ENCODE data around the gene PTGDR2. TPM values are rescaled to one million over a fixed set of nuclear protein-coding genes. Genes with fewer than 3 reads are reported as not detected.

Gene PTGDR2
- total and polyA plus RNA-seq, 12 donors: 0.35 to 5.7 (median 1.2) TPM

DNA sequence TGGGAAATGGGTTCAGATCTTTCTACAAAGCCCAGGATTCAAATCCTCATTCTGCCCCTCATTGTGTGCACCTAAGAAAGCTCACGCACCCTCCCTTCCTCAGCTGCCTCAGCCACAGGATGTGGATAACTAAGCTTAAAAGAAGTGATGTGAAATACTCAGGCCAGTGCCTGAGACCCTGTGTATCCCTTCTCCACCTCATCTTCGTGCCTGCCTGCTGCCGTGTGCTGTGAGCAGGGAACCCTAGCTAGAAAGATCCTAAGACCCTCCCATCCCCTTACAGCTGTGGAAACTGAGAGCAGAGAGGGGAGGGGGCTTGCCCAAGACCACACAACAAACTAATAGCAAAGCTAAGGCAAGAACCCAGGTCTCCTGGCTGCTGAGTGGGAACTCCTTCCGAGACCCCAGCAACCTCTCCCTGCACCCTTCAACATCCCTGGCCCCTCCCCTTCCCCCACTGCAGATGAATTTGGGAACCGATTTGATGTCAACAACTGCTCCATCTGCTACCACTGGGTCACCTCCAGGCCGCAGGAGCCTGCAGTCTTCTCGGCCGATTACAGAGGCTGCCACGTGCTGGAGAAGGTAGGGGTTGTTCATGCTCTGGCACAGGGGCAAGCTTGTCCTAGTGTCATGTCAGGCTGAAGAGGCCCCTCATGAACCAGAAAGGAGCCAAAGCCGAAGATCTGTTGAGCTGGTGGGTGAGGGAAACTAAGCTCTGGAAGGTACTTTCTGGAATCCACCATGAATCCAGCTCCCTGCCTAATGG is 13.1 kb upstream of the PTGDR2 start:
- Histone ChIP-seq H3K9me3 (no peaks in the 10 kb centered on the region), H3K36me3 (no peaks in the 10 kb centered on the region), H3K27me3 (no peaks in the 10 kb centered on the region), H3K4me3 (no peak overlapping the region), H3K27ac (no peak overlapping the region), H3K4me1 (peaks cover 3 to 52% (median 36%) of the 10 kb centered on the region in 9 donors)
- no peak for DNase-seq
- intact Hi-C loops (cut with DNase I): no loop called here
- 81 to 88% methylated on average over 10 of the region's 10 CpGs for WGBS, 2 donors
- TF ChIP-seq, protein P1, sequence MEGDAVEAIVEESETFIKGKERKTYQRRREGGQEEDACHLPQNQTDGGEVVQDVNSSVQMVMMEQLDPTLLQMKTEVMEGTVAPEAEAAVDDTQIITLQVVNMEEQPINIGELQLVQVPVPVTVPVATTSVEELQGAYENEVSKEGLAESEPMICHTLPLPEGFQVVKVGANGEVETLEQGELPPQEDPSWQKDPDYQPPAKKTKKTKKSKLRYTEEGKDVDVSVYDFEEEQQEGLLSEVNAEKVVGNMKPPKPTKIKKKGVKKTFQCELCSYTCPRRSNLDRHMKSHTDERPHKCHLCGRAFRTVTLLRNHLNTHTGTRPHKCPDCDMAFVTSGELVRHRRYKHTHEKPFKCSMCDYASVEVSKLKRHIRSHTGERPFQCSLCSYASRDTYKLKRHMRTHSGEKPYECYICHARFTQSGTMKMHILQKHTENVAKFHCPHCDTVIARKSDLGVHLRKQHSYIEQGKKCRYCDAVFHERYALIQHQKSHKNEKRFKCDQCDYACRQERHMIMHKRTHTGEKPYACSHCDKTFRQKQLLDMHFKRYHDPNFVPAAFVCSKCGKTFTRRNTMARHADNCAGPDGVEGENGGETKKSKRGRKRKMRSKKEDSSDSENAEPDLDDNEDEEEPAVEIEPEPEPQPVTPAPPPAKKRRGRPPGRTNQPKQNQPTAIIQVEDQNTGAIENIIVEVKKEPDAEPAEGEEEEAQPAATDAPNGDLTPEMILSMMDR (IDR thresholded peaks at IDR 0.05): no peak
- ATAC-seq: no peak

DNA sequence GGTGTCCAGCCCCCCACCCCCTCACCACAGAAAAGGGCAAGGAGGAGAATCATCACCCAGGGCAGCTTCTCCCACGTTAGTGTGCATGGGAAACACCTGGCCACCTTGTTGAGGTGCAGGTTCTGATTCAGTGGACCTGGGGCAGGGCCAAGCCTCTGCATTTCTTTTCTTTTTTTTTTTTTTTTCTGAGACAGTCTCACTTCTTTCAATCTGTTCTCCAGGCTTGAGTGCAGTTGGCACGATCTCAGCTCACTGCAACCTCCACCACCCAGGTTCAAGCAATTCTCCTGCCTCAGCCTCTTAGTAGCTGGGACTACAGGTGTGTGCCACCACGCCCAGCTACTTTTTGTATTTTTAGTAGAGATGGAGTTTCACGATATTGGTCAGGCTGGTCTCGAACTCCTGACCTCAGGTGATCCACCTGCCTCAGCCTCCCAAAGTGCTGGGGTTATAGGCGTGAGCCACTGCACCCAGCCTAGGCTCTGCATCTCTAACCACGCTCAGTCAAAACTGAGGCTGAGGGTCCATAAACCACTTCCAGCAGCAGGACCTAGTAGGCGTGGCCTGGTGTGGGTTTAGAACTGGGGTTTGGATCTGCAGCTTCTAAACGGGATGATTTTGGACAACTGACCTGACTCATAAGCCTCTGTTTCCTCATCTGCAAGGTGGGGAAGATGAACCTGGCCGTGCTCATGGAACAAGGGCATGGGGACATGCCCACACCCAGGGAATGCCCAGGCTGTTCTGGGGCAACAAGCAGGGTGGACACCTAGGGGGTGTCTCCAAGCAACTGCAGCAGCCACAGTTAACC is 12.3 kb upstream of the PTGDR2 start:
- DNase-seq (no peak), ATAC-seq (no peak)
- H3K4me1 ChIP-seq: peaks cover 3 to 44% (median 30%) of the 10 kb centered on the region in 9 donors
- no peaks in the 10 kb centered on the region for H3K9me3 ChIP-seq
- H3K36me3 ChIP-seq: no peaks in the 10 kb centered on the region
- TF ChIP-seq, protein P1 (IDR thresholded peaks at IDR 0.05): no peak
- no peak overlapping the region for H3K4me3 ChIP-seq
- H3K27me3 ChIP-seq: no peaks in the 10 kb centered on the region
- 87 to 91% methylated on average over 10 of the region's 10 CpGs for WGBS, 2 donors
- intact Hi-C loops (cut with DNase I): no loop called here
- H3K27ac ChIP-seq: no peak overlapping the region

DNA sequence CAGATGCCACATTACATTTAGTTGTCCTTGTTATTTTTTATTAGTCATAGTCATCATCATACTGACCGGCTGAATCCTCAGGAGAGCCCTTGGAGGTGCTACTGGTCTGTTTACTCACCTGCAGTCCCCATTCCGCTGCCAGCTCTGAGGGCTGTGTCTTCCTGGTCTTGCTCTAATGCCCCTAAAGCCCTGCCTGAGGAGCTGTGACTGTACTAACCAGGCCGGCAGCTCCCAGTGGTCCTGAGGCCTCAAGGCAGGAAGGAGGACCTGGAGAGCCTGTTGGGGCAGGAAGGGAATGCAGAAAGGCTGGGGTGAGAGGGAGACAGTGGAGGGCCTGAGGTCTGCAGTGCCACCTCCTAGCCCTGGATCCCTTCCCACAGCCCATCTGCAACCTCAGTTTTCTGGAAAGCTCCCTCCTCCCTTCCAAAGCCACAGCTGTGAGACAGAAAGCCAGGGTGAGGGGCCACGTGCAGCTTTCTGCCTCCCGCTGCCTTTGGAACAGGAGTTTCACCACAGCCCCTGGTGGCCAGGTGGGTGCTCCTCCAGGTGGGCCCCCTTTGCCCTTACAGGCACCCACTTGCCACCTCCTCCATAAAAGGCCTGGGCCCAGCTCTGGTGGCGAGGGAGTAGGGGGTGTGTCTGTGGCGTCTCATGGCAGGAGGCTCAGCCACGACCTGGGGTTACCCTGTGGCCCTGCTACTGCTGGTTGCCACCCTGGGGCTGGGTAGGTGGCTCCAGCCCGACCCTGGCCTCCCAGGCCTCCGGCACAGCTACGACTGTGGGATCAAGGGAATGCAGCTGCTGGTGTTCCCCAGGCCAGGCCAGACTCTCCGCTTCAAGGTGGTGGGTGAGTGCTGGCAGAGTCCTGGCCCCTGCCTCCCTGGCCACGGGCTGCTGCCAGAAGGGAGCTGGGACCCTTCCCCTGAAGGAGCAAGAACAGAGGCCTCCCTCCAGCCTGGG is 11.4 kb upstream of the PTGDR2 start, which contains the start of gene ZP1:
Gene ZP1 (plus strand): TSS at position 632 of the 960 bp plus-strand sequence. CDS start 20 bp downstream, at position 652.
- 71 to 74% methylated on average over 13 of the region's 13 CpGs for WGBS, 2 donors
- no peak for ATAC-seq

More for the DNA sequence above, 11.4 kb upstream of the PTGDR2 start, which contains the start of gene ZP1:
- Histone ChIP-seq H3K4me1 (peaks cover 3 to 35% (median 21%) of the 10 kb centered on the region in 9 donors), H3K27me3 (no peaks in the 10 kb centered on the region), H3K9me3 (no peaks in the 10 kb centered on the region), H3K4me3 (no peak within 1 kb of the TSS), H3K36me3 (no peaks in the 10 kb centered on the region), H3K27ac (peak within 1 kb of the TSS in 1 of 10 donors; percentile 21)
- intact Hi-C loops (cut with DNase I): no loop called here
- no peak for DNase-seq
- TF ChIP-seq, protein P1 (IDR thresholded peaks at IDR 0.05): no peak

Measured in heart right ventricle (tissue), 16 donors.